ENCODE results near the gene VSTM2L. TPM values are rescaled to one million over a fixed set of nuclear protein-coding genes. Genes with fewer than 3 reads are reported as not detected.

VSTM2L gene
- polyA plus RNA-seq, 1 donor (not counting 4 experiments of a cell fraction or from before 2014, with no cell fraction given): 0.75 TPM

GRCh38 chr20:37870294-37870693 is 32.6 kb upstream of the VSTM2L start:
- H4K20me1 ChIP-seq (ENCODE audit: control insufficient read depth, extremely low read depth, insufficient read depth, low read length): no peaks in the 10 kb centered on the region
- peaks cover 0 to 14% of the 10 kb centered on the region in 2 experiments for H3K36me3 ChIP-seq (ENCODE audit: control insufficient read depth in 2 of 2, extremely low read depth in 1 of 2, insufficient read depth in 2 of 2, low read length in 2 of 2)
- H3K4me2 ChIP-seq (ENCODE audit: control insufficient read depth, extremely low read depth, insufficient read depth, low read depth, low read length): no peak overlapping the region
- no peaks in the 10 kb centered on the region for H3K9me3 ChIP-seq (ENCODE audit: control insufficient read depth, low read depth, low read length)
- dilution Hi-C loops (cut with MboI; ENCODE audit: extremely low pct_ligation_motif_present, low sequenced_read_pairs): no loop called here
- no peak for FAIRE-seq
- TF ChIP-seq CTCF (optimal IDR thresholded peaks at IDR 0.05 in 1 of 3, IDR thresholded peaks at IDR 0.05 in 1 of 3, conservative IDR thresholded peaks at IDR 0.05 in 1 of 3; ENCODE audit: extremely low read depth in 1 of 3, insufficient read depth in 2 of 3, low read length in 3 of 3) (no peak), EZH2 (IDR thresholded peaks at IDR 0.05; ENCODE audit: low read length) (no peak)
- no peaks in the 10 kb centered on the region for H3K9me1 ChIP-seq (ENCODE audit: control insufficient read depth, extremely low read depth, insufficient read depth, low read length)
- no peak overlapping the region for H3K4me3 ChIP-seq (ENCODE audit: control insufficient read depth in 2 of 3, extremely low read depth in 1 of 3, insufficient read depth in 2 of 3, low read depth in 1 of 3, low read length in 3 of 3)
- no peaks in the 10 kb centered on the region for H3K4me1 ChIP-seq (ENCODE audit: control insufficient read depth, extremely low read depth, insufficient read depth, low read length)
- H3K27ac ChIP-seq (ENCODE audit: control insufficient read depth, insufficient read depth, low read length): no peak overlapping the region
- DNase-seq (ENCODE audit: low read depth, low spot score): no peak
- no peak overlapping the region for H3K9ac ChIP-seq (ENCODE audit: control insufficient read depth, extremely low read depth, insufficient read depth, low read length)
- H3K27me3 ChIP-seq (ENCODE audit: control insufficient read depth, extremely low read depth, insufficient read depth, low read length): no peaks in the 10 kb centered on the region
- no peak overlapping the region for H2AFZ ChIP-seq (ENCODE audit: control insufficient read depth, low read length)
- H3K79me2 ChIP-seq (ENCODE audit: control insufficient read depth, insufficient read depth, low read length): no peaks in the 10 kb centered on the region

- H3K9ac ChIP-seq (ENCODE audit: control insufficient read depth, extremely low read depth, insufficient read depth, low read length): no peak overlapping the region
- H3K27ac ChIP-seq (ENCODE audit: control insufficient read depth, insufficient read depth, low read length): no peak overlapping the region
- dilution Hi-C loops (cut with MboI; ENCODE audit: extremely low pct_ligation_motif_present, low sequenced_read_pairs): no loop called here
- FAIRE-seq: no peak
- H4K20me1 ChIP-seq (ENCODE audit: control insufficient read depth, extremely low read depth, insufficient read depth, low read length): no peaks in the 10 kb centered on the region
- H3K4me1 ChIP-seq (ENCODE audit: control insufficient read depth, extremely low read depth, insufficient read depth, low read length): no peaks in the 10 kb centered on the region
- H2AFZ ChIP-seq (ENCODE audit: control insufficient read depth, low read length): no peak overlapping the region
- no peak overlapping the region for H3K4me3 ChIP-seq (ENCODE audit: control insufficient read depth in 2 of 3, extremely low read depth in 1 of 3, insufficient read depth in 2 of 3, low read depth in 1 of 3, low read length in 3 of 3)
- no peaks in the 10 kb centered on the region for H3K9me3 ChIP-seq (ENCODE audit: control insufficient read depth, low read depth, low read length)
- H3K79me2 ChIP-seq (ENCODE audit: control insufficient read depth, insufficient read depth, low read length): no peaks in the 10 kb centered on the region
- TF ChIP-seq EZH2 (IDR thresholded peaks at IDR 0.05; ENCODE audit: low read length): no peak
- no peak for TF ChIP-seq CTCF (optimal IDR thresholded peaks at IDR 0.05 in 1 of 3, IDR thresholded peaks at IDR 0.05 in 1 of 3, conservative IDR thresholded peaks at IDR 0.05 in 1 of 3; ENCODE audit: extremely low read depth in 1 of 3, insufficient read depth in 2 of 3, low read length in 3 of 3)
- no peaks in the 10 kb centered on the region for H3K9me1 ChIP-seq (ENCODE audit: control insufficient read depth, extremely low read depth, insufficient read depth, low read length)
- H3K27me3 ChIP-seq (ENCODE audit: control insufficient read depth, extremely low read depth, insufficient read depth, low read length): no peaks in the 10 kb centered on the region
- no peak for DNase-seq (ENCODE audit: low read depth, low spot score)
- H3K36me3 ChIP-seq (ENCODE audit: control insufficient read depth in 2 of 2, extremely low read depth in 1 of 2, insufficient read depth in 2 of 2, low read length in 2 of 2): peaks cover 0 to 14% of the 10 kb centered on the region in 2 experiments
- no peak overlapping the region for H3K4me2 ChIP-seq (ENCODE audit: control insufficient read depth, extremely low read depth, insufficient read depth, low read depth, low read length)
These were observed 31.2 kb upstream of the VSTM2L start for GRCh38 chr20:37871751-37872150.
